HepG2 (cell line): ENCODE data around the gene FCN1. TPM values are rescaled to one million over a fixed set of nuclear protein-coding genes. Genes with fewer than 3 reads are reported as not detected.

Experiments
- ATAC-seq: fragments of 200-7000 bp; cut with Tn5 transposase; 3 replicates; pipeline ENCODE4 v1.9.1; 2020; ENCODE audit warnings: mild to moderate bottlenecking, moderate library complexity
- BruUV-seq: library from RNA; stranded (reverse); fragments of 400-500 nt; replicated peaks from 2 replicates; lab custom pipeline; 2021; lab: Mats Ljungman, UMichigan
- CTCF ChIA-PET: fragments of 300-600 bp; formaldehyde crosslinking; extraction: SDS; loops from one replicate; lab custom pipeline; 2021; ENCODE audit warnings: low total read pairs, inconsistent platforms, low intra/inter-chr PET ratio; lab: Yijun Ruan, JAX
- POLR2A ChIA-PET: fragments of 350-600 bp; sonication (Branson Sonifier 250); formaldehyde crosslinking; loops from one replicate; lab custom pipeline; 2020; ENCODE audit warnings: antibody characterized with exemption, inconsistent platforms; lab: Yijun Ruan, JAX
- DNase-seq: peaks from one replicate; pipeline ENCODE4 v3.0.0-alpha.2; 2015; ENCODE audit warnings: low spot score
- FAIRE-seq: peaks from 3 replicates; lab custom pipeline; 2011; peaks lifted over from hg19 to GRCh38; lab: Jason Lieb, UNC
- H2AFZ ChIP-seq: one replicate; pipeline ENCODE4 v1.6.1; 2011; ENCODE audit warnings: low read length, inconsistent platforms
- H3K27ac ChIP-seq: fragments of 300-600 bp; 3 replicates; pipeline ENCODE4 v1.8.0; 2011; ENCODE audit warnings: mixed run types, mild to moderate bottlenecking, mixed read lengths, low read length, inconsistent platforms; ENCODE audit not compliant: insufficient read depth; ENCODE audit errors: extremely low read length
- H3K27me3 ChIP-seq, 2 experiments: fragments of 200-600 bp in 1 of 2; 2 replicates in 1 of 2; 3 replicates in 1 of 2; pipeline versions ENCODE4 v1.6.0 to v1.8.0; 2011; ENCODE audit warnings: low read length in 2 of 2, mild to moderate bottlenecking in 2 of 2, moderate library complexity in 2 of 2, inconsistent platforms in 1 of 2; ENCODE audit not compliant: insufficient read depth in 2 of 2, control insufficient read depth in 1 of 2
- H3K36me3 ChIP-seq, 2 experiments: fragments of 200-600 bp in 1 of 2; replicated peaks in 1 of 2; 2 replicates in 1 of 2; 3 replicates in 1 of 2; pipeline versions ENCODE4 v1.5.1 to v1.8.0; 2011; ENCODE audit warnings: low read length in 2 of 2, inconsistent platforms in 1 of 2; ENCODE audit not compliant: insufficient read depth in 2 of 2, control insufficient read depth in 1 of 2
- H3K4me1 ChIP-seq: 2 replicates; pipeline ENCODE4 v1.5.1; 2012; ENCODE audit warnings: low read length, inconsistent platforms; ENCODE audit not compliant: insufficient read depth
- H3K4me2 ChIP-seq: 2 replicates; pipeline ENCODE4 v1.6.0; 2011; ENCODE audit warnings: low read depth, low read length, inconsistent platforms
- H3K4me3 ChIP-seq, 3 experiments: fragments of 200-600 bp in 1 of 3; sonication (generic), shearing (Covaris generic) in 1 of 3; replicated peaks in 1 of 3; 2 replicates each; pipeline ENCODE4 v1.5.1; 2011 to 2016; ENCODE audit warnings: low read length in 3 of 3, inconsistent platforms in 2 of 3, low read depth in 2 of 3, mild to moderate bottlenecking in 2 of 3, control low read depth in 1 of 3, mixed read lengths in 1 of 3; ENCODE audit not compliant: insufficient read depth in 1 of 3
- H3K79me2 ChIP-seq: one replicate; pipeline ENCODE4 v1.6.1; 2011; ENCODE audit warnings: low read length, inconsistent platforms; ENCODE audit not compliant: insufficient read depth
- H3K9ac ChIP-seq: 2 replicates; pipeline ENCODE4 v1.6.0; 2011; ENCODE audit warnings: mild to moderate bottlenecking, low read depth, low read length, inconsistent platforms; ENCODE audit not compliant: insufficient read depth
- H3K9me3 ChIP-seq: 2 replicates; pipeline ENCODE4 v1.5.1; 2012; ENCODE audit warnings: mild to moderate bottlenecking, low read length
- H4K20me1 ChIP-seq: 2 replicates; pipeline ENCODE4 v1.6.0; 2011; ENCODE audit warnings: inconsistent platforms, mild to moderate bottlenecking, low read length, moderate library complexity; ENCODE audit not compliant: insufficient read depth
- ZNF768 ChIP-seq: sonication (generic); formaldehyde crosslinking; IDR thresholded peaks from 2 replicates; pipeline ENCODE4 v1.4.0; 2020; ENCODE audit warnings: missing genetic modification reagents
- WGBS: methylation state at CpG from one replicate; pipeline ENCODE4 v1.1.6; 2017; ENCODE audit warnings: low lambda C conversion rate; 5-methylcytosine and 5-hydroxymethylcytosine counted together
- in situ Hi-C: cut with HindIII; loops from 2 replicates; pipeline ENCODE4 v1.10.0; 2017; ENCODE audit warnings: low pct_unique_long_range_greater_than_20kb; ENCODE audit not compliant: extremely low pct_ligation_motif_present
- intact Hi-C: fragments of 100-400 bp; cut with micrococcal nuclease; formaldehyde crosslinking; loops from one replicate; pipeline ENCODE4 v1.10.0; 2022; ENCODE audit not compliant: unreplicated experiment
- polyA plus RNA-seq, 8 experiments: library from polyadenylated mRNA; depleted of rRNA in 3 of 8; stranded (reverse) in 7 of 8; unstranded in 1 of 8; fragments of >200 nt; fragmentation: Illumina TruSeq in 4 of 8; extraction: Trizol in 4 of 8; gene quantifications; 2 replicates each; pipeline versions ENCODE4 v1.2.1 to v1.2.3, GENCODE V29; 2011 to 2016; ENCODE audit warnings: low read depth in 4 of 8, missing spikeins in 1 of 8, mixed read lengths in 1 of 8; ENCODE audit not compliant: insufficient read depth in 1 of 8
- total RNA-seq, 5 experiments: library from RNA; depleted of rRNA; stranded (reverse); fragments of >200 nt; fragmentation: Illumina TruSeq; extraction: Trizol; gene quantifications; 2 replicates each; pipeline ENCODE4 v1.2.3, GENCODE V29; 2016; ENCODE audit warnings: low read depth in 1 of 5
- TF ChIP-seq, protein P1 (sequence below): sonication (generic); formaldehyde crosslinking; IDR thresholded peaks from 2 replicates; pipeline ENCODE4 v1.4.0; 2020; ENCODE audit warnings: mild to moderate bottlenecking, missing genetic modification reagents

The FCN1 gene
- total and polyA plus RNA-seq, 2 of the 13 experiments (the other 11 are each of a cell fraction or from before 2014, with no cell fraction given) = not detected

DNA sequence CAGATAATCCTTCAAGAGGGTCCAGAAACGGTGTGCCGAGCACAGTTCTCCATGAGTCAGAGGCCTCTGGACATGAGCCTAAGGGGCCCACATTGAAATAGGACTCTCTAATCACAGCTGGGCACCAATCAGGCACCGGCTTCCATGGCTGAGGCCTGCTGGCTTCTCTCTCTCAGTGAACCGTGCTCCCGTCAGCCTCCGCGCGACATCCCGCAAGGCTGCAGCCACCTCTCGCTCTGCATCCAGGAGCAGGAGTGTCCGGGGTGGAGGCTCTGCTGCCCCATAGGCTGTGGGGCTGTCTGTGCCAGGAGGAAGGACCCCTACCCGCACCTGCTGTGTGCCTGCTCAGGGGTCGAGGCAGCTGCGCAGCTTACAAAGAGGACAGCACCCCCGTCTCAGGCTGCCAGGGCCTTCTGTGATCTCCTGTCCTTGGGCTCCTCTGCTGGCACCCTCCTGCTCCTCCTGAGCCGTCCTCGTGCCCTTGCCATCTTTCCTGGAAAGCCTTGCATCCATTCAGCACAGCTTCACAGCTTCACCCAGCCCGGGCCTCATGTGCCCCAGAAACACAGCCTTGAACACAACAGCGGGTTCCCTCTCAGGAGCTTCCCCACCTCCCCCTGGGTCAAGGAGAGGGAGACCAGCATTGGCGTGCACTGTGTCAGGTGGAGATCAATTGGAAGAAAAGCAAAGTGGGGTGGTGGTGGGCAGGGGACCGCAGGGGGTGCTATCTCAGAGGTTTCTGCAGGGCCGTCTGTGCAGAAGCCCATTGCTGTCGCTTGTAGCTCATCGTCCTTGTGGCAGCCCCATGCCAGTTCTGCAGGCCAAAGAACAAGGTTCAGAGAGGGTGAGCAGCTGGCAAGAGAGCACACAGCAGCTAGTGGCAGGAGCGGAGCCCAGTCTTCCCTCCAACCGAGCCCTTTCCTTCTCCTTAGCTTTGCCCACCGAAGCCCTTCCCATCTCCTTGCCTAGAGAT is 22.8 kb upstream of the FCN1 start:
- no peak overlapping the region for H3K4me2 ChIP-seq
- ChIA-PET CTCF (no interaction called here), POLR2A (no interaction called here)
- TF ChIP-seq, protein P1, sequence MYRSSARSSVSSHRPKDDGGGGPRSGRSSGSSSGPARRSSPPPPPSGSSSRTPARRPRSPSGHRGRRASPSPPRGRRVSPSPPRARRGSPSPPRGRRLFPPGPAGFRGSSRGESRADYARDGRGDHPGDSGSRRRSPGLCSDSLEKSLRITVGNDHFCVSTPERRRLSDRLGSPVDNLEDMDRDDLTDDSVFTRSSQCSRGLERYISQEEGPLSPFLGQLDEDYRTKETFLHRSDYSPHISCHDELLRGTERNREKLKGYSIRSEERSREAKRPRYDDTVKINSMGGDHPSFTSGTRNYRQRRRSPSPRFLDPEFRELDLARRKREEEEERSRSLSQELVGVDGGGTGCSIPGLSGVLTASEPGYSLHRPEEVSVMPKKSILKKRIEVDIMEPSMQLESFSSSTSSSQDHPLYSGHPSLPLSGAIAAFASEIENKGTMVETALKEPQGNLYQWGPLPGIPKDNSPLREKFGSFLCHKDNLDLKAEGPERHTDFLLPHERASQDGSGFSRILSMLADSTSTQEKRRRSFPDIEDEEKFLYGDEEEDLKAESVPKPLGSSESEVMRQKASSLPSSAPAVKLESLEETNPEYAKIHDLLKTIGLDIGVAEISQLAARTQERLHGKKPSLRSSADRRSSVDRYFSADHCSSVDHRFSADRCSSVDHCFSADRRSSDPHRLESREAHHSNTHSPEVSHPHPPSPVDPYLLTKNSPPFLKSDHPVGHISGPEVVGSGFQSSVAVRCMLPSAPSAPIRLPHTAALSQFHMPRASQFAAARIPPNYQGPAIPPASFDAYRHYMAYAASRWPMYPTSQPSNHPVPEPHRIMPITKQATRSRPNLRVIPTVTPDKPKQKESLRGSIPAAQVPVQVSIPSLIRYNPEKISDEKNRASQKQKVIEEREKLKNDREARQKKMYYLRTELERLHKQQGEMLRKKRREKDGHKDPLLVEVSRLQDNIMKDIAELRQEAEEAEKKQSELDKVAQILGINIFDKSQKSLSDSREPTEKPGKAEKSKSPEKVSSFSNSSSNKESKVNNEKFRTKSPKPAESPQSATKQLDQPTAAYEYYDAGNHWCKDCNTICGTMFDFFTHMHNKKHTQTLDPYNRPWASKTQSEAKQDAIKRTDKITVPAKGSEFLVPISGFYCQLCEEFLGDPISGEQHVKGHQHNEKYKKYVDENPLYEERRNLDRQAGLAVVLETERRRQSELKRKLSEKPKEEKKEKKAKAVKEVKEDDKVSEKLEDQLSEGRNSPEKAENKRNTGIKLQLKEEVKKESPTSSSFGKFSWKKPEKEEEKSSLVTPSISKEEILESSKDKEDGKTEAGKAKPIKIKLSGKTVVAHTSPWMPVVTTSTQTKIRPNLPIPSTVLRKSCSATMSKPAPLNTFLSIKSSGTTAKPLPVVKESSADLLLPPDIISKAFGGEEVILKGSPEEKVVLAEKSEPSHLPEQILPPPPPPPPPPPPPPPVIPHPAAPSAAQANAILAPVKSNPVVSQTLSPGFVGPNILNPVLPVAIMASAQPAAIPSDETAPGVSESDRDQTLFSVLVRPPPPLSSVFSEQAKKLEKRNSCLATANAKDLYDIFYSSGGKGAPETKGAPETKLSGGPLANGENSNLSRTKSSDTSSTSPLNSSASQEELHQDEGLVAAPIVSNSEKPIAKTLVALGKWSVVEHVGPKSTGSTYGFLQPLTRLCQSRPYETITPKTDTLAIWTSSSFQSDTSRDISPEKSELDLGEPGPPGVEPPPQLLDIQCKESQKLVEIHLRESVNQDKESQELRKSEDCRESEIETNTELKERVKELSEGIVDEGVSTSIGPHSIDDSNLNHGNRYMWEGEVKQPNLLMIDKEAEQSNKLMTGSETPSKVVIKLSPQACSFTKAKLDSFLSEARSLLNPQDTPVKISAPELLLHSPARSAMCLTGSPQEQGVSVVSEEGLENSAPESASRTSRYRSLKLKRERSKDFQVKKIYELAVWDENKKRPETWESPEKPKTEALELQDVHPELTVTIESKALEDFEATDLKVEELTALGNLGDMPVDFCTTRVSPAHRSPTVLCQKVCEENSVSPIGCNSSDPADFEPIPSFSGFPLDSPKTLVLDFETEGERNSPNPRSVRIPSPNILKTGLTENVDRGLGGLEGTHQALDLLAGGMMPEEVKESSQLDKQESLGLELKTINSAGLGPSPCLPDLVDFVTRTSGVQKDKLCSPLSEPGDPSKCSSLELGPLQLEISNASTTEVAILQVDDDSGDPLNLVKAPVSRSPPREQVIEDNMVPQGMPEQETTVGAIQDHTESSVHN = no peak
- peak; percentile 87 for TF ChIP-seq ZNF768
- BruUV-seq = no TSS peak
- WGBS = 21% methylated on average over 10 of the region's 27 CpGs
- intact Hi-C loops = no loop called here
- no peak overlapping the region for H3K9ac ChIP-seq
- no peaks in the 10 kb centered on the region for H3K79me2 ChIP-seq
- DNase-seq = no peak
- H3K27ac ChIP-seq = no peak overlapping the region
- H3K4me3 ChIP-seq = no peak overlapping the region
- in situ Hi-C loops = no loop called here
- H3K4me1 ChIP-seq = no peaks in the 10 kb centered on the region
- H3K27me3 ChIP-seq = peaks cover 14 to 63% of the 10 kb centered on the region in 2 experiments
- 0 out of 2 replicates have a peak, but pooled peaks cover 2% of the 10 kb centered on the region for H4K20me1 ChIP-seq
- H3K9me3 ChIP-seq = no peaks in the 10 kb centered on the region
- ATAC-seq = no peak
- H2AFZ ChIP-seq = no peak overlapping the region
- FAIRE-seq = no peak
- no peaks in the 10 kb centered on the region for H3K36me3 ChIP-seq
